A673 (cell line): ENCODE results near the gene GRK1. TPM values are rescaled to one million over a fixed set of nuclear protein-coding genes. Genes with fewer than 3 reads are reported as not detected.

ENCODE experiments used
- Bru-seq: library from RNA; stranded (reverse); fragments of 400-500 nt; gene quantifications from one replicate; lab custom pipeline; 2021; lab: Mats Ljungman, UMichigan
- BruChase-seq, 2 experiments: library from RNA; stranded (reverse); fragments of 400-500 nt; gene quantifications; one replicate each; lab custom pipeline; 2021; lab: Mats Ljungman, UMichigan
- BruUV-seq: library from RNA; stranded (reverse); fragments of 400-500 nt; replicated peaks from 2 replicates; lab custom pipeline; 2021; lab: Mats Ljungman, UMichigan
- CTCF ChIA-PET: fragments of 300-600 bp; sonication (Branson Sonifier 250); formaldehyde crosslinking; loops from one replicate; lab custom pipeline; 2022; ENCODE audit warnings: antibody characterized with exemption; lab: Charles Lee
- POLR2A ChIA-PET: fragments of 300-600 bp; sonication (Branson Sonifier 250); formaldehyde crosslinking; loops from one replicate; lab custom pipeline; 2022; ENCODE audit warnings: antibody characterized with exemption; ENCODE audit not compliant: low non-redundant PET; lab: Charles Lee
- DNase-seq: peaks from one replicate; pipeline ENCODE4 v3.0.0-alpha.2; 2015; ENCODE audit warnings: low spot score
- H3K27ac ChIP-seq: fragments of 200-600 bp; sonication (generic); 2 replicates; pipeline ENCODE4 v1.5.1; 2016; ENCODE audit warnings: mixed run types, low read depth, mild to moderate bottlenecking, mixed read lengths, antibody characterized with exemption, low read length; ENCODE audit not compliant: poor library complexity, severe bottlenecking
- H3K27me3 ChIP-seq: fragments of 200-600 bp; sonication (generic); replicated peaks from 2 replicates; pipeline ENCODE4 v1.6.1; 2017; ENCODE audit warnings: mixed run types, low read depth, mild to moderate bottlenecking, mixed read lengths, antibody characterized with exemption, low read length; ENCODE audit not compliant: insufficient read depth, poor library complexity
- H3K36me3 ChIP-seq: fragments of 200-600 bp; sonication (generic); 2 replicates; pipeline ENCODE4 v1.6.1; 2016; ENCODE audit warnings: mixed run types, mild to moderate bottlenecking, mixed read lengths, antibody characterized with exemption, low read length; ENCODE audit not compliant: insufficient read depth, poor library complexity, severe bottlenecking
- H3K4me1 ChIP-seq: fragments of 200-600 bp; sonication (generic); 2 replicates; pipeline ENCODE4 v1.6.1; 2017; ENCODE audit warnings: mixed run types, mild to moderate bottlenecking, mixed read lengths, antibody characterized with exemption, low read length; ENCODE audit not compliant: insufficient read depth, poor library complexity, severe bottlenecking
- H3K4me3 ChIP-seq: fragments of 200-600 bp; sonication (generic); 2 replicates; pipeline ENCODE4 v1.5.1; 2016; ENCODE audit warnings: low read depth, mixed run types, mild to moderate bottlenecking, mixed read lengths, low read length; ENCODE audit not compliant: poor library complexity, severe bottlenecking
- H3K9me3 ChIP-seq: fragments of 200-600 bp; sonication (generic); 2 replicates; pipeline ENCODE4 v1.6.1; 2016; ENCODE audit warnings: mixed run types, low read depth, mild to moderate bottlenecking, mixed read lengths, antibody characterized with exemption, low read length; ENCODE audit not compliant: poor library complexity, severe bottlenecking
- EZH2 ChIP-seq: fragments of 200-600 bp; sonication (generic); IDR thresholded peaks from 2 replicates; pipeline ENCODE4 v1.6.1; 2017; ENCODE audit warnings: borderline replicate concordance, low read depth, mild to moderate bottlenecking, mixed read lengths, antibody characterized with exemption, low read length; ENCODE audit not compliant: poor library complexity, severe bottlenecking
- intact Hi-C: fragments of 100-400 bp; cut with micrococcal nuclease; formaldehyde crosslinking; loops from one replicate; pipeline ENCODE4 v1.10.0; 2022; ENCODE audit not compliant: unreplicated experiment
- long read RNA-seq: library from polyadenylated mRNA; stranded (forward); transcript quantifications from one replicate; pipeline ENCODE4 v2.0.0, GENCODE V29; 2022
- total RNA-seq: library from RNA; stranded (reverse); gene quantifications from 2 replicates; pipeline ENCODE4 v1.2.3, GENCODE V29; 2021
- TF ChIP-seq, protein P1 (sequence below): fragments of 300-800, 200-600 bp; sonication (generic); conservative IDR thresholded peaks from 2 replicates; pipeline ENCODE4 v1.5.1; 2017; ENCODE audit warnings: low read depth, mild to moderate bottlenecking, antibody characterized with exemption, low read length, moderate library complexity, mixed read lengths

The GRK1 gene
- not detected in 2 replicates for total RNA-seq
- Bru-seq, nascent RNA, result percentile 1 among the genes with signal in this experiment
- not detected for BruChase-seq, experiment 1, labeled RNA remaining after a 2-hour chase
- BruChase-seq, experiment 2, labeled RNA remaining after a 6-hour chase, result percentile 2 among the genes with signal in this experiment
- long read RNA-seq, result 0 reads

DNA sequence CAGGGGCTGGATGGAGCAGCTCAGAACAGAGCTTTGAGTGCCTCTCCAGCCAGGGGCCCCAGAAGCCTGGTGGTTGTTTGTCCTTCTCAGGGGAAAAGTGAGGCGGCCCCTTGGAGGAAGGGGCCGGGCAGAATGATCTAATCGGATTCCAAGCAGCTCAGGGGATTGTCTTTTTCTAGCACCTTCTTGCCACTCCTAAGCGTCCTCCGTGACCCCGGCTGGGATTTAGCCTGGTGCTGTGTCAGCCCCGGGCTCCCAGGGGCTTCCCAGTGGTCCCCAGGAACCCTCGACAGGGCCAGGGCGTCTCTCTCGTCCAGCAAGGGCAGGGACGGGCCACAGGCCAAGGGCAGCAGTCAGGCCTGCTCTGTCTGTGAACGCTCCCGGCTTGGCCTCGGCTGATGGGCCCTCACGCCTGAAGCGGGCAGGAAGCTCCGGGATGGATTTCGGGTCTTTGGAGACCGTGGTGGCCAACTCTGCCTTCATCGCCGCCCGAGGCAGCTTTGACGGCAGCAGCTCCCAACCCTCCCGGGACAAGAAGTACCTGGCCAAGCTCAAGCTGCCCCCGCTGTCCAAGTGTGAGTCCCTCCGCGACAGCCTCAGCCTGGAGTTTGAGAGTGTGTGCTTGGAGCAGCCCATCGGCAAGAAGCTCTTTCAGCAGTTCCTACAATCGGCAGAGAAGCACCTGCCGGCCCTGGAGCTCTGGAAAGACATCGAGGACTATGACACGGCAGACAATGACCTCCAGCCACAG lies at the start of gene GRK1:
Gene GRK1 (plus strand): TSS at position 269 of the 751 bp plus-strand sequence. CDS start 168 bp downstream, at position 437.
- BruUV-seq, result no TSS peak
- TF ChIP-seq, protein P1, sequence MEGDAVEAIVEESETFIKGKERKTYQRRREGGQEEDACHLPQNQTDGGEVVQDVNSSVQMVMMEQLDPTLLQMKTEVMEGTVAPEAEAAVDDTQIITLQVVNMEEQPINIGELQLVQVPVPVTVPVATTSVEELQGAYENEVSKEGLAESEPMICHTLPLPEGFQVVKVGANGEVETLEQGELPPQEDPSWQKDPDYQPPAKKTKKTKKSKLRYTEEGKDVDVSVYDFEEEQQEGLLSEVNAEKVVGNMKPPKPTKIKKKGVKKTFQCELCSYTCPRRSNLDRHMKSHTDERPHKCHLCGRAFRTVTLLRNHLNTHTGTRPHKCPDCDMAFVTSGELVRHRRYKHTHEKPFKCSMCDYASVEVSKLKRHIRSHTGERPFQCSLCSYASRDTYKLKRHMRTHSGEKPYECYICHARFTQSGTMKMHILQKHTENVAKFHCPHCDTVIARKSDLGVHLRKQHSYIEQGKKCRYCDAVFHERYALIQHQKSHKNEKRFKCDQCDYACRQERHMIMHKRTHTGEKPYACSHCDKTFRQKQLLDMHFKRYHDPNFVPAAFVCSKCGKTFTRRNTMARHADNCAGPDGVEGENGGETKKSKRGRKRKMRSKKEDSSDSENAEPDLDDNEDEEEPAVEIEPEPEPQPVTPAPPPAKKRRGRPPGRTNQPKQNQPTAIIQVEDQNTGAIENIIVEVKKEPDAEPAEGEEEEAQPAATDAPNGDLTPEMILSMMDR, result no peak
- TF ChIP-seq EZH2, result no peak
- CTCF ChIA-PET, result interaction anchor here (1.0 kb wide), 1 partner anchor 57 kb away, joined by 4 read pairs; no protein-coding TSS in a partner anchor
- Histone ChIP-seq H3K9me3 (no peaks in the 10 kb centered on the region), H3K36me3 (no peaks in the 10 kb centered on the region), H3K27me3 (no peaks in the 10 kb centered on the region), H3K4me1 (no peaks in the 10 kb centered on the region), H3K27ac (no peak within 1 kb of the TSS), H3K4me3 (no peak within 1 kb of the TSS)
- intact Hi-C loops, result no loop called here
- DNase-seq, result peak; percentile 42
- POLR2A ChIA-PET, result no interaction called here

DNA sequence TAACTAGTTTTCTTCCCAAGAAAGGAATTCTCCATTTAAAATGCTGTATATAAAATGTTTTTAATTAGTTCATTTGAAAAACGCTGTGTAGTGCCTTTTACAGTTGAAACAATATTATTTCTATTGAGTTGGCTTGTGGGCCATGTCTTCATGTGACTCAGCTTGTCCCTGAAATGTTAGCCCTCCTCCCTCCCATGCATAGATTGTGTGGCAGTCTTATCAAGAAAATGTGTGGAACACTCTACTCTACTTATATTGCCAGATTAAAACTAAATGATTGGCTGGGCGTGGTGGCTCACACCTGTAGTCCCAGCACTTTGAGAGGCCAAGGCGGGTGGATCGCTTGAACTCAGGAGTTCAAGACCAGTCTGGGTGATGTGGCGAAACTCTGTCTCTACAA lies 49.1 kb upstream of the GRK1 start:
- ChIA-PET POLR2A (no interaction called here), CTCF (no interaction called here)
- intact Hi-C loops, result no loop called here
- Histone ChIP-seq H3K27me3 (no peaks in the 10 kb centered on the region), H3K9me3 (no peaks in the 10 kb centered on the region), H3K4me1 (no peaks in the 10 kb centered on the region), H3K36me3 (peaks cover 22% of the 10 kb centered on the region), H3K27ac (no peak overlapping the region), H3K4me3 (no peak overlapping the region)
- TF ChIP-seq EZH2, result no peak
- TF ChIP-seq, protein P1, result no peak
- BruUV-seq, result no TSS peak
- DNase-seq, result no peak

DNA sequence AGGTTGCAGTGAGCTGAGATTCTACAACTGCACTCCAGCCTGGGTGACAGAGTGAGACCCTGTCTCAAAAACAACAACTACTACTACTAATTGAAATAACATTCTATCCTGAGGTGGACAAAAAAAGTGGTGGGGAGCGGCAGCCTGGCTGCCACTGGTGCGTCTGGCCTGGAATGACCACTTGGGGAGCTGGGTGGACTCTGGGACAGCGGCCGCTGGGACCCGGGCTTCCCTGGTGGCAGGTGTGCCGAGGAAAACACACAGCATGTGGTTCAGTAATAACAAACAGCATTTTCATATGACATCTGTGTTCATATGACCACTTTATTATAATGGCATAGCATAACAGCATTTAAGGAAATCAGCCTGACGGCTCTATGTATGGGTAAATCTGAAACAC lies 48.6 kb upstream of the GRK1 start:
- Histone ChIP-seq H3K4me3 (no peak overlapping the region), H3K9me3 (no peaks in the 10 kb centered on the region), H3K27me3 (no peaks in the 10 kb centered on the region), H3K4me1 (no peaks in the 10 kb centered on the region), H3K36me3 (peaks cover 25% of the 10 kb centered on the region), H3K27ac (no peak overlapping the region)
- intact Hi-C loops, result no loop called here
- DNase-seq, result no peak
- TF ChIP-seq EZH2, result no peak
- TF ChIP-seq, protein P1, result no peak
- BruUV-seq, result no TSS peak
- ChIA-PET CTCF (no interaction called here), POLR2A (no interaction called here)
